NCI-H2081 (cell line): ENCODE measurements around the gene CYP19A1.

Experiments used
- DNase-seq, 2 experiments: peaks; one replicate each; lab custom pipeline; 2025; lab: John Stamatoyannopoulos, UW

CYP19A1 gene

DNA sequence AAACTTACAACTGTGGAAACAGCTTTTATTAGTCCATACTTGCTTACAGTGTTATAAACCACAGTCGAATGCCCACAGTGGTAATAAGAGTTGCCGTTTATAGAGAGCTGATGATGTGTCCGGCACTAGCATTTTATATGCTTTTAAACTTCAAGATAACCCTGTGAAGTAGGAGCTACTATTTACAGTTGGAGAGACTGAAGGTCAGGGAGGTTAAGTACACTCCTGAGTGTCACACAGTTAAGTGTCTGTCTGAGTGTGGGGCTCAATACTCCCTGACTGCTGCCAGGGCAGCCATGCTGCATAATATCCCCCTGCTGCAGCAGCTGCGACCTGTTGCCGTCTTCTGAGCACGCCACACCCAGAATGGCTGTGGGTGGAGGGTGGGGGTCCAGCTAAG lies 153.8 kb downstream of the CYP19A1 start:
- DNase-seq, result no peak

DNA sequence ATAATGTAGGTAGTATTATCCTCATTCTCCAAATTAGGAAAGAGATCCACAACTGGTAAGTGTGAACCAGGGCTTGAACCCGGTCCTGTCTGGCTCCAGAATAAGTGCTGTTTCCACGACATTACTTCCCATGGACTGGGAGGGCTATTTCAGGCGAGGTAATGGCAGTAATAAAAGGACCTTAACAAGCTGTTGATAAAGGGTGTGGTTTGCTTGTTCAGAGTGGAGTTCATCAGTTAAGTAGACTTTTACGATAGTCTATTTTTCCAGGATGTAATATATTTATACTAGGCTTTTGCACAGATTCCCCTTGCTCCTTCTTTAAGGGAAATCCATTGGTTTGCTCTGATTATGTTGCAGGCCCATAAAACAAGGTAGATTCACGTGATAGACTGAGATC lies 155.3 kb downstream of the CYP19A1 start:
- DNase-seq, result no peak

DNA sequence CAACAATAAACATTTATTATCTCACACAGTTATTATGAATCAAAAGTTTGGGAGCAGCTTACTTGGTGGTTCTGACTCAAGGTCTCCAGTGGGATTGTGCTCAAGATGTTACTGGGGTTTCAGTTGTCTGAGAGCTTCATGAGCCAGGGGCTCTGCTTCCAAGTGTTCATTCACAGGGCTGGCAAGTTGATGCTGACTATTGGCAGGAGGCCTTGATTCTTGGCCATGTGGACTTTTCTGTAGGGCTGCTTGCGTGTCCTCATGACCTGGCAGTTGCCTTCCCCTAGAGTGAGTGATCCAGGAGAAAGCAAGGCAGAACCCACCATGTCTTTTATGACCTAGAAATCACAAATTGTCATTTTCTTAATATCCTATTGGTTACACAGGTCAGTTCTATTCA lies 156.5 kb downstream of the CYP19A1 start:
- DNase-seq, result no peak

DNA sequence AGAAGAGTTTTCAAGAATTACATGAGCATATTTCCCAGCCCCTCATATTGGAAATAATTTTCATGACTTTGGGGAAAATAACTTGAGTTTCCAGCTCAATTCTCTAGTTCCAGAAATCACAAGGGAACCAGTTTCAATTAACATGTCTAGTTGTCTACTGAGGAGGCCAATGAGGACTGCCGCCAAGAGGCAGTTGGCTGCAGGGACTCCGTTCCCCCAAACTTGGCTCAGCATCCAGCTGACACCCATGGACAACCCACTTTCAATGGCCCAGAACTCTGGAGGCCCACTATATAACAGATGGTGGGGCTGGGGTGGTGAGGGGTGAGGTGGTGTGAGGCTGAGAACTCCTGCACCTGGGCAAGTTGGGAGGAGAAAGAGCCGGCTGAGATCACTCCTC lies 157.2 kb downstream of the CYP19A1 start:
- DNase-seq, result no peak

DNA sequence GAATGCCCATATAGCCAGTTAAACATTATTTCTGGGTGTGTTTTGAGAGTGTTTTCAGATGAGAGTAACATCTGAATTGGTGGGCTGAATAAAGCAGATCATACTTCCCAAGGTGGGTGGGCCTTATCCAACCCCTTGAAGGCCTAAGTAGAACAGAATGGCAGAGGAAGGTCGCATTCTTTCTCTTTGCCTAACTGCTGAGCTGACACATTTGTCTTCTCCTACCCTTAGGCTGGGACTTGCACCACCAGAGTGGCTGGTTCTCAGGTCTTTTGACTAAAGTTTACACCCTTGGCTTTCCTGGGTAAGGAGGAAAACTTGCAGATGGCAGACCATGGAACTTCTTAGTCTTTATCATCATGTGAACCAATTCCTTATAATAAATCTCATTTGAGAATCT lies 157.9 kb downstream of the CYP19A1 start:
- no peak for DNase-seq

DNA sequence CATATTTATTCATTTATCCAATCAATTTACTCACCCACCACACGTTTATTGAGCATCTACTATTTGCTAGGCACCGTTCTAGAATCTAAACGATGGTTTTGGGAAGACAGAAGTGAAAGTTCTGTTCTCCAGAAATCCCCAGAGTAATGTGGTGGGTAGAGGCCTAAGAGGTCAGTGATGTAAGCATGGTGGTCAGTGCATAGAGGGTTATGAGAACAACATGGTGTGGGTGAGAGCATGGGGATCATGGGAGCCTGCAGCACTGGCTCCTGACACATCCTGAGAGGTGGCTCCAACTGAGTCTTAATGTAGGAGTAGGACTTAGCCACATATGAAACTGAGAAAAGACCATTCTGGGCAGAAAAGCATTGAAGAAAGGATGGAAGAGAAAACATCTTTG lies 158.4 kb downstream of the CYP19A1 start:
- DNase-seq, result no peak

DNA sequence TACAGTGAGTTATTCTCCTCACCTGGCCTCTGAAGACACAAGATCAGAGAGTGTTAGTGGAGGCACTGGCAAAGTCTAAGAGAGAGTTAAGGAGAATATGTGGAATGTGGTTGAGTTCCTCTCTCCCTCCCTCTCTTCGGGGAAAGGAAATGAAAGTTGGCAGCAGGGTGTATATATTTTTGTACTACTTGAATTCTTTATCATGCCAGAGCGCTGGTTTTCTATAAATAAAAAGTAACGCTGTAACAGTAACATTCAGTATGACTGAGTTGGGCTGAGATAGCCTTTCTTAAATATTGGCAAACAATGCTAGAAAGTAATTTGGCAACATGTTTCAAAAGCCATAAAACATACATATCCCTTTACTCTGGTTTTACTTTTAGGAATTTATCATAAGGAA lies 166.2 kb downstream of the CYP19A1 start:
- DNase-seq, result no peak

DNA sequence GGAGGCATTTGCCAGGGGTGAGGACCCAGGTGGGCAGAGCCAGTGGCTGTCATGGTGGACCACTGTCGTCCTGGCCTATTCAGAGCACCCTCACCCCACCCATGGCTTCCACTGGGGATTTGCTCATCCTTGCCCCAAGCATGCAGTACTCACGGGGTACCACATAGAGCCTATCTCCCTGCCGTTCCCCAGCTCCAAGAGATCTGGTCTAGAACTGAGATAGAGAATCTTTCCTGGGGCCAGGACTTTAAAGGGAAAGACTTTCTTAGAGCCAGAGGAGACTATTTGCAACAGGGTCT lies 166.8 kb downstream of the CYP19A1 start:
- DNase-seq, result no peak

DNA sequence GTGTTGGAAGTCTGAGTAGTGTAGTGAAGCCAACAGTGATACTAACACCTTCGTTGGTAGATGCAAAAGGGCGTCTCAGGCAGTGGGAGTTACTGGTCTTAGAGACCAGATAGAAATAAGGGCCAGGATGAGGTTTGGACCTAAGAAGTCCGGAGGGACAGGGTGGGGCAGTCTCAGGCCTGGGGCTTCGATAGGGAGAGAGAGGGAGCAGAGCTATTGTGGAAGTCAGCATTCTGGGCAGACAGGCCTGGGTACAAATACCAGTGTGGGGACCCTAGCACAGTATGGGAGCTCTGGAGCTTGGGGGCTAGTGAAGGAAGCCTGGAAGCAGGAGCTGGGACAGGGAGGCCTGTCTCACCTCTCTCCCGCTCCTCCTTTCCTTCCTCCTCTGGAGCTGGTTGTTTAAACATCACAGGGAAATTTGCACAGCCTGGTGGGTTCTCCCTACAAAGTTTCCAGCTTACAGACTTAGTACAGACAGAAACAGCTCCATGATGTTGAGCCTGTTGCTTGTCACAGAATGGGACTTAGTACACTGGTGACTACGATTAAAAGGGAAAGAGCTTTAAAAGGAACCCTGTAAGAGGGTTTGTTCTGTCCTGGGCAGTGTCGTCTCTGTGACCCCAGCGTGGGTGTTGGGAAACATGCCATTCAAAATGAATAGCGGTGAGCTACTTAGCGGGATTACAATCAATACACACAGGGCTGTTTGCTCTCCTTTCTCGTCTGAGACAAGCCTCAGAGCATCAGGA lies 167.3 kb downstream of the CYP19A1 start:
- no peak for DNase-seq

DNA sequence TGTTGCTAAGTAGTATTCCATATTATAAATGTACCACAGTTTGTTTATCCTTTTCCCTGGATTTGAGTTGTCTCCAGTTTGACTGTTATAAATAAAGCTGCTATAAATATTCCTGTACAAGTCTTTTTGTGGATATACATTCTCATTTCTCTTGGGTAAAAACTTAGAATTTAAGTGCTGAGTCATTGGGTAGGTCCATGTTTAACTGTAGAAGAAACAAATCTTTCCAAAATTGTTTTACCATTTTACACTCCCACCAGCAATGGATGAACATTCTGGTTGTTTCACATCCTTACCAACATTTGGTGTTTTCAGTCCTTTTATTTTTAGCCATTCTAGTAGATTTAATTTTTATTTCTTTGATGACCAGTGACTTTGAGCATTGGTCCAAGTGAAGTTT lies 169.7 kb downstream of the CYP19A1 start:
- DNase-seq, result no peak

DNA sequence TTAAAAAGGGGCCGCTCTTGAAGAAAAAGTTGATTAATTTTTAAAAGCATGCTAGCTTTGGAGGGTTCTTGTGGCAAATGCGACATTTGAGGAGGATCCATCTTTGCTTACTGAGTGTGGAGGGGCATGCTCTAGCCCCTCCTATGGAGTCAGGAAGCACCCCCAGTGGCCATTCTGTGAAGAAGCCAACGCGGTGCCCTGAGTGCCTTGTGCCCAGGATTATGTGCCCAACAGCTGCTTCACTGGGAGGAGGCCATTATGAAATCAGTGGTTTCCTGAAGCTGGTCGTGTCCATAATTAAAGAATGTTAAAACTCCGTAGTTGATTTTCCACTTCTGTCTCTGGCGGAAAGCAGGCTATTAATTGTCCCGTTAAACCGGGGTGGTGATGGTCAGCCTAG lies 174.6 kb downstream of the CYP19A1 start:
- no peak for DNase-seq

DNA sequence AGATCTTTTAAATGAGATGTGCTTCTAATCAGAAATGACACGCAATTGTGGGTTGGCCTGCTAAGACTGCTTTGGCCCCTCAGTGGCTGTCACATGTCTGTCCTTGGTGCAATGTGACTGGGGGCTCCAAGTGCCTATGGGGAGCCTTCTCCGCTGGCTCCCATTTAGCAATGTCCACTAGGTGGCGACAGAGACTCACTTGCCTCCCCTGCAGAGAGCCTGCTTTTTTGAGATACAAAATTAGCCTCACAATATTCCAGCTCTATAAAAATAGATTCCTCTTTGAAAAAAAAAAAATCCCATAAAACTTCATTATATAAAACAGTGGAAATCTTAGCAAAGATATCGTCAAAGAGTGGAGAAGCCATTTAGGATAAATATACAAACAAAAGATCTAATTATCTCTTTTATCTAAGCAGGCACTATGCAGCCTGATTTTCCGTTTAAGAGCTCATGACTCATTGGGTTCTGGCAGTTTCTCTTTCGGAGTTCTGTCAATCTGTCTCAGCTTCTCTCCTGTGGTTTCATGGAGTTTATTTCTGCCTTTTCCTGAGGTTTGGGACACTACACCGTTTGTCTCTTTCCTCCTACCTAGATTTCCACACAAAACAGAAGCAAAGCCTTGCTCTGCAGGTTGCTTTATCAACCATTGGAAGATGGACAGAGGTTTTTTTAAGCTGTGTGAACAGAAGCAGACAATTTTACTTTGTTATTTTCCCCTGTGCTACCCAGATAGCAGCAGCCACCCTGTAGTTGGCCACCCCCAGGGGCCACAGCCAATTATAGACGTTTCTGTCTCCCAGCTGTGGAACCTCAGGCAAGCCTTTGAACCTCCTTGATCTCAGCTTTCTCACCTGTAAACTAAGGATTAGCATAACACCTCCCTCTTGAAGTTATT lies 175.3 kb downstream of the CYP19A1 start:
- peak; percentile 55 to 65 for DNase-seq

DNA sequence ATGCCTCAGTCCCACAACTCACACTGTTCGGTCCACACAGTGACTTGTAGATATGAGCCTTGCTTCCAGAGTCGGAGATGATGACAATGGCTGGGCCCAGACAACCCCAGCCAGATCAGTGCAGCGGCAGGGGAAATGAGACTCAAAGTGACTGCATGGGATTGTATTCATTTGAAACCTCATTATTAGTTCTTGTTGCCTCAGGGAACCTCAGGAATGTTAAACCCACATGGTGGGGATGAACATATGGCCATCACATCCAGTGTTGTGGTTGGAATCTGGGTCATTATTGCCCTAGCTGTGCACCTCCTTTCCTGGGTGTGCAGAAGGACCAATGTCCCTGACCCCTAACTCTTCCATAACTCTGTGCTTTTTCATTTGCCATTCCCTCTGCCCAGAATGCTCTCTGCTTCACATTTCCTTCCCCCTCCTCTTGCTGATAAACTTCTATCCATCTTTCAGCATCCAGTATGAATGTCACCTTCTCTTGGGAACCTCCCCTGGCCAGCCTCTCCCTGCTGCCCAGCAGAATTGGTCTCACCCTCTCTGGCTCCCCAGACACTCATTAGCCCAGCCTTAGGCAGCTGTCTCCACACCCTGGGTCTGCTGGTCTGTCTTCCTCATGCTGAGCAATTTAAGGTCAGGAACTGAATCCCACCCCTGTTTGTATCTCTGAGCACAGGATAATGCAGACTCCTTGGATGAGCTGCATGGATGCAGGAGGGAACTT lies 176.7 kb downstream of the CYP19A1 start:
- DNase-seq, result no peak

DNA sequence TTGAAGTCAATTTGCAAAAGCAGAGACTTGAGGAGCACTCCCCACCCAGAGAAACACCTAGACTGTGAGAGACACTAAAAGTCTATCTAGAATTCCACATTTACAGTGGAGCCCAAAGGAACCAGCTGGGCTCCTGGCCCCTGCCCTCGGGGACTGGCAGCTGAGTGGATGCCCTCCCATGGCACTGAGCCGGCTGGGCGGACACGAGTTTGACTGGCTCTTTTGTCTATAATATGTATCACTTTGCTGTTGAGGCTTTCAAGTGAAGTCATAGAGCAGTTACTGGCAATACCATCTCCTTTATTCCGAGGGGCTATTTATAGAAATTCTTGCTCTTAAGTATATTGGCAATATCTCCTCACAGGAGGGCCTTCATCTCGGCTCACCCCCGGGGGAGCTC lies 177.9 kb downstream of the CYP19A1 start:
- DNase-seq, result no peak
